Testis (tissue), 3 donors: ENCODE results near the gene PIGU. TPM values are rescaled to one million over a fixed set of nuclear protein-coding genes. Genes with fewer than 3 reads are reported as not detected.

Experiments
- DNase-seq: peaks from one replicate; pipeline ENCODE4 v3.0.0-alpha.2; 2019
- H3K27ac ChIP-seq, 2 donors: fragments of 200-600 bp; sonication (generic); one replicate each; pipeline ENCODE4 v1.5.1; 2019
- H3K27me3 ChIP-seq: fragments of 200-600 bp; sonication (generic); one replicate; pipeline ENCODE4 v1.5.1; 2019
- H3K36me3 ChIP-seq: fragments of 200-600 bp; sonication (generic); one replicate; pipeline ENCODE4 v1.5.1; 2017; ENCODE audit warnings: low read depth; ENCODE audit errors: missing control alignments
- H3K4me1 ChIP-seq: fragments of 200-600 bp; sonication (generic); one replicate; pipeline ENCODE4 v1.5.1; 2019
- H3K4me3 ChIP-seq, 2 donors: fragments of 200-600 bp; sonication (generic); one replicate each; pipeline ENCODE4 v1.5.1; 2017 to 2019
- H3K9me3 ChIP-seq: fragments of 200-600 bp; sonication (generic); one replicate; pipeline ENCODE4 v1.5.1; 2017
- POLR2A ChIP-seq: fragments of 450-650 bp; IDR thresholded peaks from one replicate; pipeline ENCODE4 v1.6.1; 2017; ENCODE audit warnings: antibody characterized with exemption, mild to moderate bottlenecking, moderate library complexity
- WGBS, 2 donors: methylation state at CpG; one replicate each; pipeline ENCODE4 v1.1.5; 2018; 5-methylcytosine and 5-hydroxymethylcytosine counted together
- intact Hi-C: fragments of 100-400 bp; cut with DNase I; formaldehyde crosslinking; loops from one replicate; pipeline ENCODE4 v1.15.1; 2023; ENCODE audit warnings: low total_unique reads
- polyA plus RNA-seq: library from polyadenylated mRNA; stranded (reverse); fragments of 350-450 nt; fragmentation: Illumina TruSeq; extraction: RNeasy Lipid Tissue Mini Kit (QIAGEN cat#74804); gene quantifications from one replicate; pipeline ENCODE4 v1.2.3, GENCODE V29; 2014; ENCODE audit warnings: low read depth, low replicate concordance; ENCODE audit not compliant: insufficient read depth
- total RNA-seq, 2 donors: library from RNA; depleted of rRNA; stranded (reverse); fragments of >200 nt; gene quantifications; one replicate each; pipeline ENCODE4 v1.2.3, GENCODE V29; 2016
- TF ChIP-seq, protein P1 (sequence below), 3 experiments: fragments of 450-650 bp in 2 of 3; fragments of 200-600 bp in 1 of 3; sonication (generic) in 1 of 3; IDR thresholded peaks; one replicate each; pipeline ENCODE4 v1.5.1; 2016 to 2019; ENCODE audit warnings: antibody characterized with exemption in 3 of 3, mild to moderate bottlenecking in 2 of 3, moderate library complexity in 1 of 3

PIGU gene
- total and polyA plus RNA-seq, 3 donors from 2014 or later: 35.0 to 48.9 (median 35.7) TPM

DNA sequence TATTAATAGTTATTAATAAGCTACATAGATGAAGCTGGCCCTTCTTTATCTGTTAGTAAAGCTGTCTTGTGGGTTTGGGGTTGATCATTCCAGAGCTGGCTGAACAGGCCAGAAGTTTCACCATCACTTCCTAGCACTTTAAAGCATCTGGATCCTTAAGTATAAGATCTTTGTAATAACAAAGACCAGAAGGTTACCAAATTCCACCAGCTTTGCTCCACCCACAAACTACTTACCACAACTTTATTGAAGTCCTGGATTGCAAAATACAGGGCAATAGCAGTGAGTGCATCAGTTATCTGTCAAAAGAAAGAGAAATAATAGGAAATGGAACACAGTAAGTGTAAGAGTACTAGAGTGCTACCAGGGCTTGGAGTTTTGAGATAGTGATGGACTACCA is 33.0 kb downstream of the PIGU start:
- intact Hi-C loops: no loop called here
- H3K36me3 ChIP-seq: no peaks in the 10 kb centered on the region
- TF ChIP-seq, protein P1, sequence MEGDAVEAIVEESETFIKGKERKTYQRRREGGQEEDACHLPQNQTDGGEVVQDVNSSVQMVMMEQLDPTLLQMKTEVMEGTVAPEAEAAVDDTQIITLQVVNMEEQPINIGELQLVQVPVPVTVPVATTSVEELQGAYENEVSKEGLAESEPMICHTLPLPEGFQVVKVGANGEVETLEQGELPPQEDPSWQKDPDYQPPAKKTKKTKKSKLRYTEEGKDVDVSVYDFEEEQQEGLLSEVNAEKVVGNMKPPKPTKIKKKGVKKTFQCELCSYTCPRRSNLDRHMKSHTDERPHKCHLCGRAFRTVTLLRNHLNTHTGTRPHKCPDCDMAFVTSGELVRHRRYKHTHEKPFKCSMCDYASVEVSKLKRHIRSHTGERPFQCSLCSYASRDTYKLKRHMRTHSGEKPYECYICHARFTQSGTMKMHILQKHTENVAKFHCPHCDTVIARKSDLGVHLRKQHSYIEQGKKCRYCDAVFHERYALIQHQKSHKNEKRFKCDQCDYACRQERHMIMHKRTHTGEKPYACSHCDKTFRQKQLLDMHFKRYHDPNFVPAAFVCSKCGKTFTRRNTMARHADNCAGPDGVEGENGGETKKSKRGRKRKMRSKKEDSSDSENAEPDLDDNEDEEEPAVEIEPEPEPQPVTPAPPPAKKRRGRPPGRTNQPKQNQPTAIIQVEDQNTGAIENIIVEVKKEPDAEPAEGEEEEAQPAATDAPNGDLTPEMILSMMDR (IDR thresholded peaks at IDR 0.05): no peak
- H3K27ac ChIP-seq: no peak overlapping the region
- no peaks in the 10 kb centered on the region for H3K9me3 ChIP-seq
- no peak overlapping the region for H3K4me3 ChIP-seq
- no peaks in the 10 kb centered on the region for H3K27me3 ChIP-seq
- H3K4me1 ChIP-seq: no peaks in the 10 kb centered on the region
- DNase-seq: no peak

DNA sequence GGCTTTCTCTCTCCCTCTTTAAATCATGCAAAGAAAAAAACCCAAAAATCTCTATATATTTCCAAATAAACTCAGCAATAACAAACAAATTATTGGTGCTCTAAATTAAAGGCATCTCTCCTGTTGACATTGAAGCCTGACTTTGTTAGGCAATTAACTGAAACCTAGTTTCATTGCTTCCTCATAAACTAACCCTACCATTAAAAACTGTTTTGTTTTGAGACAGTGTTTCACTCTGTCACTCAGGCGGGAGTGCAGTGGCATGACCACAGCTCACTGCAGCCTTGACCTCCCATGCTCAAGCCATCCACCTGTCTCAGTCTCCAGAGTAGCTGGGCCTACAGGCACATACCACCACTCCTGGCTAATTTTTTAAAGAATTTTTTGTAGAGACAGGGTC is 34.9 kb downstream of the PIGU start:
- WGBS, 2 donors: 48 to 64% methylated on average over 1 of the region's 1 CpG
- DNase-seq: no peak
- H3K4me3 ChIP-seq: no peak overlapping the region
- no peaks in the 10 kb centered on the region for H3K4me1 ChIP-seq
- H3K27ac ChIP-seq: no peak overlapping the region
- no peaks in the 10 kb centered on the region for H3K27me3 ChIP-seq
- no peaks in the 10 kb centered on the region for H3K9me3 ChIP-seq
- TF ChIP-seq, protein P1 (IDR thresholded peaks at IDR 0.05): no peak
- TF ChIP-seq POLR2A: no peak
- H3K36me3 ChIP-seq: no peaks in the 10 kb centered on the region
- intact Hi-C loops: no loop called here

DNA sequence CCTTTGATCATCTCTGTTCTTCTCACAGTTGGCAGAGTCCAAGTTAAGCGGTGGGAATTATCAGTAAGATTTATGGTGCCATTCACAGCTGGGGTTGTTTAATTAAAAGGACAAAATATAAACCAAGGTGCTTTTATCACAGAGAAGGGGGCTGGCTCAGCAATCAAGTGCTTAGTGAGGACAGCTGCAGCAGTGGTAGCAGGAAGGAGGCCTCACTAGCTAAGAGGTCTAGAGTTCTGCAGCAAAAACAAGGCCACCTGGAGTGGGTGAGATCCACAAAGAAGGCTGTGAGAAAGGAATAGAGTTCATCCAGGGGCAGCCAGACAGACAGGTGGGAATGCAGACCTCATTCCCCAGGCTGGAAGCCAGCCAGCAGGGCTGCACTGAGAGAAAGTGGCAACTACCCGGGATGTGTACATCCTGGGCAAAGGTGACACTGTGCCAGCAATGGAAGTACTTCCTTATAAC is 37.1 kb downstream of the PIGU start:
- Histone ChIP-seq H3K27ac (no peak overlapping the region), H3K27me3 (no peaks in the 10 kb centered on the region), H3K4me1 (no peaks in the 10 kb centered on the region), H3K36me3 (no peaks in the 10 kb centered on the region), H3K9me3 (no peaks in the 10 kb centered on the region), H3K4me3 (no peak overlapping the region)
- no peak for DNase-seq
- intact Hi-C loops: no loop called here
- WGBS, 2 donors: 56 to 63% methylated on average over 2 of the region's 2 CpGs
- no peak for TF ChIP-seq POLR2A
- TF ChIP-seq, protein P1 (IDR thresholded peaks at IDR 0.05): no peak

DNA sequence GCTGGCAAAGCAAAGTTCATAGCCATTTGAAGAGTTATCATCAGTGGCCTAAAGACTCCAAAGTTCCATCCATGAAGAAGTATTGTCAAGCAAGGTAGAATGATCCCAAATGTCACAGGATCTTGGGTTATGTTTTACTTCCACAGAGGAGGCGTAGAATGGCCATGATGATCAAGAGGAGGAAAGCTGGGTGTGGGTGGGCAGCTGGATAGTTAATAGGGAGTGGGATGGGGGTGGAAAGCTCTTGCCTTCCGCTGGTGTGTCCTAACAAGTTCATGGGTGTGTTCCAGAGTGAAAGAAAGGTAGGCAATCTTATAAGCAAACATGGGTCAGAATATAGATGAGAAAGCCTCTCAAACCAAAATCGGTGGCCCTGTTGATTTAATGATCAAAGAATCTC is 38.4 kb downstream of the PIGU start:
- intact Hi-C loops: no loop called here
- WGBS, 2 donors: 96 to 98% methylated on average over 3 of the region's 3 CpGs

DNA sequence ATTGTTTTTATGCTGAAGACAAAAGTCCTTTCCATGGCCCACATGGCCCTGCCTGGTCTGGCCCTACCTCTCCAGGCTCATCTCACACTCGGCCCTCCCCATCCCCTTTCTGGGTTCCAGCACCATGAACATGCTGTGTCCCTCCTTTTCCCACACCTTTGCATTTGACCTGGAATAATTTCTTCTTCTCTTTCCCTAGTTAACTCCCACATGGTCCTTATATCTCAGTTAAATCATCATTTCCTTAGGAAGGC is 38.9 kb downstream of the PIGU start:
- no peak overlapping the region for H3K27ac ChIP-seq
- no peak for DNase-seq
- no peaks in the 10 kb centered on the region for H3K27me3 ChIP-seq
- H3K9me3 ChIP-seq: no peaks in the 10 kb centered on the region
- intact Hi-C loops: no loop called here
- TF ChIP-seq POLR2A: no peak
- TF ChIP-seq, protein P1 (IDR thresholded peaks at IDR 0.05): no peak
- H3K4me3 ChIP-seq: no peak overlapping the region
- no peaks in the 10 kb centered on the region for H3K4me1 ChIP-seq
- no peaks in the 10 kb centered on the region for H3K36me3 ChIP-seq
- 87 to 89% methylated on average over 1 of the region's 1 CpG for WGBS, 2 donors

More for the DNA sequence above, 38.4 kb downstream of the PIGU start:
- H3K9me3 ChIP-seq: no peaks in the 10 kb centered on the region
- no peak for DNase-seq
- TF ChIP-seq, protein P1 (IDR thresholded peaks at IDR 0.05): no peak
- no peaks in the 10 kb centered on the region for H3K36me3 ChIP-seq
- no peaks in the 10 kb centered on the region for H3K27me3 ChIP-seq
- no peaks in the 10 kb centered on the region for H3K4me1 ChIP-seq
- no peak overlapping the region for H3K27ac ChIP-seq
- H3K4me3 ChIP-seq: no peak overlapping the region
